K562 (cell line): Measurements from ENCODE around the gene NME4. TPM values are rescaled to one million over a fixed set of nuclear protein-coding genes. Genes with fewer than 3 reads are reported as not detected.
"Not testable (repeated sequence)": the region's sequence is repeated elsewhere in the genome, so short reads cannot be mapped to it uniquely, and the experiment has no call there.

ENCODE experiments used
- L3MBTL2 ChIP-seq: fragments of 450-650 bp; IDR thresholded peaks from 2 replicates; pipeline ENCODE4 v1.6.1; 2016; ENCODE audit warnings: mild to moderate bottlenecking, moderate library complexity
- MNT ChIP-seq, 2 experiments: fragments of 450-650 bp; conservative IDR thresholded peaks; 2 replicates each; pipeline ENCODE4 v1.6.1; 2017; ENCODE audit warnings: mild to moderate bottlenecking in 2 of 2, moderate library complexity in 2 of 2
- MYC ChIP-seq, 2 experiments: fragments of 250-450 bp in 1 of 2; sonication (Bioruptor Pico) in 1 of 2; IDR thresholded peaks; 2 replicates each; pipeline versions ENCODE4 v1.5.1 to v1.6.1; 2012 to 2021; ENCODE audit warnings: low read depth in 2 of 2, borderline replicate concordance in 1 of 2, improper control_type of control experiment in 1 of 2, low read length in 1 of 2, mild to moderate bottlenecking in 1 of 2, moderate library complexity in 1 of 2
- RBBP5 ChIP-seq: fragments of 200-600 bp; sonication (generic); IDR thresholded peaks from 2 replicates; pipeline ENCODE4 v1.6.1; 2012; ENCODE audit warnings: borderline replicate concordance, mild to moderate bottlenecking, low read length, control low read depth, inconsistent platforms; ENCODE audit not compliant: insufficient read depth, poor library complexity, severe bottlenecking
- TCF3 ChIP-seq: sonication (generic); formaldehyde crosslinking; IDR thresholded peaks from 2 replicates; pipeline ENCODE4 v1.4.0; 2020; ENCODE audit warnings: mild to moderate bottlenecking, missing genetic modification reagents
- polyA plus RNA-seq, 8 experiments: library from polyadenylated mRNA; depleted of rRNA in 4 of 8; stranded (reverse) in 5 of 8; unstranded in 3 of 8; fragments of >200 nt; fragmentation: Nextera tagmentation in 2 of 8; fragmentation: Illumina TruSeq in 1 of 8; extraction: Ambion mirVana in 2 of 8; extraction: Trizol in 1 of 8; gene quantifications; 2 replicates each; pipeline versions ENCODE4 v1.2.1 to v1.2.3, GENCODE V29; 2011 to 2014; ENCODE audit warnings: inconsistent platforms in 1 of 8, missing spikeins in 1 of 8
- total RNA-seq, 7 experiments: library from RNA; depleted of rRNA in 6 of 7; stranded (reverse); fragments of >200 nt in 6 of 7; fragmentation: Illumina TruSeq in 2 of 7; extraction: Trizol in 2 of 7; gene quantifications; 2 replicates each; pipeline versions ENCODE4 v1.2.1 to v1.2.3, GENCODE V29; 2011 to 2021; ENCODE audit warnings: low replicate concordance in 1 of 7
- TF ChIP-seq, protein P1 (sequence below), 2 experiments: fragments of 200-800 bp in 1 of 2; sonication (Bioruptor generic) in 1 of 2; sonication (generic) in 1 of 2; formaldehyde crosslinking in 1 of 2; IDR thresholded peaks in 1 of 2; conservative IDR thresholded peaks in 1 of 2; 2 replicates each; pipeline versions ENCODE4 v1.5.0 to v1.6.1; 2016 to 2020; ENCODE audit warnings: missing compliant biosample characterization in 1 of 2, missing genetic modification characterization in 1 of 2, missing genetic modification reagents in 1 of 2
- TF ChIP-seq, protein P2 (sequence below), 2 experiments: fragments of 450-650 bp; formaldehyde crosslinking in 1 of 2; IDR thresholded peaks; 2 replicates each; pipeline versions ENCODE4 v1.4.0 to v1.6.1; 2014 to 2020; ENCODE audit warnings: mild to moderate bottlenecking in 2 of 2, borderline replicate concordance in 1 of 2, low read depth in 1 of 2
- TF ChIP-seq, protein P3 (sequence below), 2 experiments: IDR thresholded peaks; 2 replicates each; pipeline ENCODE4 v1.6.1; 2012; ENCODE audit warnings: improper control_type of control experiment in 2 of 2, low read depth in 2 of 2, low read length in 2 of 2, borderline replicate concordance in 1 of 2

Gene NME4
- total and polyA plus RNA-seq, 9 of the 15 experiments (the other 6 are each of a cell fraction or from before 2014, with no cell fraction given), result 15.4 to 264 (median 139) TPM

DNA sequence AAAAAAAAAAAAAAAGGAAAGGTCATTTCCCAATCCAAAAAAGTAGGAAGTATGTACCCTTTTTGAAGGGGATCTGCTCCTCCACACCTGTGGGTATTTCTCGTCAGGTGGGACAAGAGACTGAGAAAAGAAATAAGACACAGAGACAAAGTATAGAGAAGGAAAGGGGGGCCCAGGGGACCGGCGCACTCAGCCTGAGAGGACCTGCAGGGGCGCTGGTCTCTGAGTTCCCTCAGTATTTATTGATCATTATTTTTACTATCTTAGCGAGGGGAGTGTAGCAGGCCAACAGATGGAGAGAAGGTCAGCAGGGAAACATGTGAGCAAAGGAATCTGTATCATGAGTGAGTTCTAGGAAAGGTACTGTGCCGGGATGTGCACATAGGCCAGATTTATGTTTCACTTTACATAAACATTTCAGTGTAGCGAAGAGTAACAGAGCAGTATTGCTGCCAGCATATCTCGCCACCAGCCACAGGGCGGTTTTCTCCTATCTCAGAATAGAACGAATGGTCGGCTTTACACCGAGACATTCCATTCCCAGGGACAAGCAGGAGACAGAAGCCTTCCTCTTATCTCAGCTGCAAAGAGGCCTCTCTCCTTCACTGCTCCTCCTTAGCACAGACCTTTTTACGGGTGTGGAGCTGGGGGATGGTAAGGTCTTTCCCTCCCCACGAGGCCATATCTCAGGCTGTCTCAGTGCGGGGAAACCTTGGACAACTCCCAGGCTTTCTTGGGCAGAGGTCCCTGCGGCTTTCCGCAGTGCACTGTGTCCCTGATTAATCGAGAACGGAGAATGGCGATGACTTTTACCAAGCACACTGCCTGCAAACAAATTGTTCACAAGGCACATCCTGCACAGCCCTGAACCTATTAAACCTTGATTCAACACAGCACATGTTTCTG, 9.0 kb upstream of the NME4 start (continued):
- peak; percentile 50; the same call in 1 of the 2 replicates for TF ChIP-seq MYC (IDR thresholded peaks at IDR 0.05; ENCODE audit: low read depth, low read length)
- not testable (repeated sequence) for TF ChIP-seq MYC (CRISPR knock-in tag; IDR thresholded peaks at IDR 0.05; ENCODE audit: borderline replicate concordance, low read depth)
- TF ChIP-seq, protein P1, sequence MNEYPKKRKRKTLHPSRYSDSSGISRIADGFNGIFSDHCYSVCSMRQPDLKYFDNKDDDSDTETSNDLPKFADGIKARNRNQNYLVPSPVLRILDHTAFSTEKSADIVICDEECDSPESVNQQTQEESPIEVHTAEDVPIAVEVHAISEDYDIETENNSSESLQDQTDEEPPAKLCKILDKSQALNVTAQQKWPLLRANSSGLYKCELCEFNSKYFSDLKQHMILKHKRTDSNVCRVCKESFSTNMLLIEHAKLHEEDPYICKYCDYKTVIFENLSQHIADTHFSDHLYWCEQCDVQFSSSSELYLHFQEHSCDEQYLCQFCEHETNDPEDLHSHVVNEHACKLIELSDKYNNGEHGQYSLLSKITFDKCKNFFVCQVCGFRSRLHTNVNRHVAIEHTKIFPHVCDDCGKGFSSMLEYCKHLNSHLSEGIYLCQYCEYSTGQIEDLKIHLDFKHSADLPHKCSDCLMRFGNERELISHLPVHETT (CRISPR knock-in tag; conservative IDR thresholded peaks at IDR 0.05 in 1 of 2, IDR thresholded peaks at IDR 0.05 in 1 of 2), result 0 out of 4 replicates have a peak, but pooled peaks of 1 of the 2 experiments have one; percentile 18
- TF ChIP-seq L3MBTL2, result peak; percentile 51
- TF ChIP-seq RBBP5, result peak; percentile 41
- TF ChIP-seq, protein P2, sequence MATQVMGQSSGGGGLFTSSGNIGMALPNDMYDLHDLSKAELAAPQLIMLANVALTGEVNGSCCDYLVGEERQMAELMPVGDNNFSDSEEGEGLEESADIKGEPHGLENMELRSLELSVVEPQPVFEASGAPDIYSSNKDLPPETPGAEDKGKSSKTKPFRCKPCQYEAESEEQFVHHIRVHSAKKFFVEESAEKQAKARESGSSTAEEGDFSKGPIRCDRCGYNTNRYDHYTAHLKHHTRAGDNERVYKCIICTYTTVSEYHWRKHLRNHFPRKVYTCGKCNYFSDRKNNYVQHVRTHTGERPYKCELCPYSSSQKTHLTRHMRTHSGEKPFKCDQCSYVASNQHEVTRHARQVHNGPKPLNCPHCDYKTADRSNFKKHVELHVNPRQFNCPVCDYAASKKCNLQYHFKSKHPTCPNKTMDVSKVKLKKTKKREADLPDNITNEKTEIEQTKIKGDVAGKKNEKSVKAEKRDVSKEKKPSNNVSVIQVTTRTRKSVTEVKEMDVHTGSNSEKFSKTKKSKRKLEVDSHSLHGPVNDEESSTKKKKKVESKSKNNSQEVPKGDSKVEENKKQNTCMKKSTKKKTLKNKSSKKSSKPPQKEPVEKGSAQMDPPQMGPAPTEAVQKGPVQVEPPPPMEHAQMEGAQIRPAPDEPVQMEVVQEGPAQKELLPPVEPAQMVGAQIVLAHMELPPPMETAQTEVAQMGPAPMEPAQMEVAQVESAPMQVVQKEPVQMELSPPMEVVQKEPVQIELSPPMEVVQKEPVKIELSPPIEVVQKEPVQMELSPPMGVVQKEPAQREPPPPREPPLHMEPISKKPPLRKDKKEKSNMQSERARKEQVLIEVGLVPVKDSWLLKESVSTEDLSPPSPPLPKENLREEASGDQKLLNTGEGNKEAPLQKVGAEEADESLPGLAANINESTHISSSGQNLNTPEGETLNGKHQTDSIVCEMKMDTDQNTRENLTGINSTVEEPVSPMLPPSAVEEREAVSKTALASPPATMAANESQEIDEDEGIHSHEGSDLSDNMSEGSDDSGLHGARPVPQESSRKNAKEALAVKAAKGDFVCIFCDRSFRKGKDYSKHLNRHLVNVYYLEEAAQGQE (IDR thresholded peaks at IDR 0.05; ENCODE audit: borderline replicate concordance), result not testable (repeated sequence)
- TF ChIP-seq, protein P2 (CRISPR knock-in tag; IDR thresholded peaks at IDR 0.05; ENCODE audit: low read depth), result peak; percentile 51
- TF ChIP-seq TCF3 (CRISPR knock-in tag), result peak; percentile 62
- TF ChIP-seq MNT (conservative IDR thresholded peaks at IDR 0.05), result peak; percentile 50 to 68
- TF ChIP-seq, protein P3, sequence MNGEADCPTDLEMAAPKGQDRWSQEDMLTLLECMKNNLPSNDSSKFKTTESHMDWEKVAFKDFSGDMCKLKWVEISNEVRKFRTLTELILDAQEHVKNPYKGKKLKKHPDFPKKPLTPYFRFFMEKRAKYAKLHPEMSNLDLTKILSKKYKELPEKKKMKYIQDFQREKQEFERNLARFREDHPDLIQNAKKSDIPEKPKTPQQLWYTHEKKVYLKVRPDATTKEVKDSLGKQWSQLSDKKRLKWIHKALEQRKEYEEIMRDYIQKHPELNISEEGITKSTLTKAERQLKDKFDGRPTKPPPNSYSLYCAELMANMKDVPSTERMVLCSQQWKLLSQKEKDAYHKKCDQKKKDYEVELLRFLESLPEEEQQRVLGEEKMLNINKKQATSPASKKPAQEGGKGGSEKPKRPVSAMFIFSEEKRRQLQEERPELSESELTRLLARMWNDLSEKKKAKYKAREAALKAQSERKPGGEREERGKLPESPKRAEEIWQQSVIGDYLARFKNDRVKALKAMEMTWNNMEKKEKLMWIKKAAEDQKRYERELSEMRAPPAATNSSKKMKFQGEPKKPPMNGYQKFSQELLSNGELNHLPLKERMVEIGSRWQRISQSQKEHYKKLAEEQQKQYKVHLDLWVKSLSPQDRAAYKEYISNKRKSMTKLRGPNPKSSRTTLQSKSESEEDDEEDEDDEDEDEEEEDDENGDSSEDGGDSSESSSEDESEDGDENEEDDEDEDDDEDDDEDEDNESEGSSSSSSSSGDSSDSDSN (IDR thresholded peaks at IDR 0.05; ENCODE audit: borderline replicate concordance in 1 of 2, low read depth in 2 of 2, low read length in 2 of 2), result 0 out of 4 replicates have a peak, but pooled peaks of 1 of the 2 experiments have one; percentile 25
